Measurements from ENCODE around the gene NTN1.

DNA sequence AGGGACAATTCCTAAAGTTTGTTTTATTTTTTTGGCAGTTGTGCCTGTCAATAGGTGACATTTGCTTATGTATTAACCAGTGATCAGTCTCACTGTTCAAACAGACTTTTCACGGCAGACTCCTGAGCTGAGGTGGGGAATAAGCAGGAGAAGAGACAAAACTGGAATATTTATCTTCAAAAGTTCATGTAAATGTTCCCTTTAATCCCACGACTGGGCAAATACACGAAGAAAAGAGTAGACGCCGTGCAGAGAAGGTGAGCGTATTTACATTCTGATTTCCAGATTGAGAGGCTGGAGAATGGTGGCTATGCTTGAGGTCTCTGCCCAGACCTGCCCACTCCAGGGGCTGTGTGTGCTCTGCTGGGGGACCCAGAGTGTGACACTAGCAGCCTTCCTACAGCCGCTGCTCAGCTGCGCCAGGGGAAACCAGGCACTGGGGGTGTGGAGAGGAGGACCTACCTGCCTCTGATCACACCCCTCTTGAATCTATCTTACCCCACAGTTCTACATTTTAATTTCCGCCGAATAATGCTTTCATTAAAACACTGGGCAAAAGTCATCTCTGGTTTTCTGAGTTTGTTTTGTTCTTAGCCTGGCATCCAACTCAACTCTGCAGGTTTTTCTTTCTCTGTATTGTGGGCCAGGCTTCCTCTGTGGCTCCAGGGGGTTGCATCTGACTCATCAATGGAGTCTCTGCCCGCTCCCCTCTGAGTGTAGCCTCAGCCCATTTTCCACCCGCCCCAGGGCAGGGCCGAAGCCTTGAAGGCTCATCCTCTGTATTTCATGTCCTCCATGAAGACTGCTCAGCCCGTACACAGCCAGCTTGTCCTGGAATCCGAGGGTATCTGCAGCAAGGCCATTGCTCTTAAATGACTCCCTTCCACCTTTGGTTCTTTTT lies 237.1 kb downstream of the NTN1 start:
- TF ChIP-seq GATA2 (IDR thresholded peaks at IDR 0.05; ENCODE audit: low read depth, low read length) (no peak), GATA3 (IDR thresholded peaks at IDR 0.05; ENCODE audit: low read depth, low read length) (no peak)
